ENCODE data around the gene PRSS1.

DNA sequence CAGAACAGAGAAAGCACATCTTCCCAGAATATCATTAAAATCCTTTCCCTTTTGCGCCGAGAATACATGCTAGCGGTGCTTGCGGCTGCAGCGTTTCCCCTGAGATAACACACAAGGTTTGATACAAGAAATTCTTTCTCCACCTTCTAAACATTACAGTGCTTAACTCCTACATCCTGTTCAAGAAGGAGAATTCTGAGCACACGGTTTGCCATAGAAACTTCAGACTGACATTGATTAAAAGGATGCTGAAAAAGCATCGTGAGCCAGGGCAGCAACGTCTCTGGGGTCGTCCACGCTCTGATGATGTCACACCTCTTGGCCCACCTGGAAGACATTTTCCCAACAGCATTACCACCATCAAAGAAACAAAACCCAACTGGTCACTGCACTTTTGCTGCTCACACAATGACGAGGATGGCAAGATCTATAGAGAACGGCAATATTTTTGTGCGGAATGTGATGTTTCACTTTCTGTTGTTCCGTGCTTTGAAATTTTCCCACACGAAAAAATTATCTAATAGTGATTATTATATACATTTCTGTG lies 27.0 kb upstream of the PRSS1 start:
- TF ChIP-seq, protein P1, sequence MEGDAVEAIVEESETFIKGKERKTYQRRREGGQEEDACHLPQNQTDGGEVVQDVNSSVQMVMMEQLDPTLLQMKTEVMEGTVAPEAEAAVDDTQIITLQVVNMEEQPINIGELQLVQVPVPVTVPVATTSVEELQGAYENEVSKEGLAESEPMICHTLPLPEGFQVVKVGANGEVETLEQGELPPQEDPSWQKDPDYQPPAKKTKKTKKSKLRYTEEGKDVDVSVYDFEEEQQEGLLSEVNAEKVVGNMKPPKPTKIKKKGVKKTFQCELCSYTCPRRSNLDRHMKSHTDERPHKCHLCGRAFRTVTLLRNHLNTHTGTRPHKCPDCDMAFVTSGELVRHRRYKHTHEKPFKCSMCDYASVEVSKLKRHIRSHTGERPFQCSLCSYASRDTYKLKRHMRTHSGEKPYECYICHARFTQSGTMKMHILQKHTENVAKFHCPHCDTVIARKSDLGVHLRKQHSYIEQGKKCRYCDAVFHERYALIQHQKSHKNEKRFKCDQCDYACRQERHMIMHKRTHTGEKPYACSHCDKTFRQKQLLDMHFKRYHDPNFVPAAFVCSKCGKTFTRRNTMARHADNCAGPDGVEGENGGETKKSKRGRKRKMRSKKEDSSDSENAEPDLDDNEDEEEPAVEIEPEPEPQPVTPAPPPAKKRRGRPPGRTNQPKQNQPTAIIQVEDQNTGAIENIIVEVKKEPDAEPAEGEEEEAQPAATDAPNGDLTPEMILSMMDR (IDR thresholded peaks at IDR 0.05; ENCODE audit: low read depth, low read length, poor library complexity, severe bottlenecking), result no peak
- TF ChIP-seq EZH2phosphoT487 (IDR thresholded peaks at IDR 0.05; ENCODE audit: borderline replicate concordance, low read length), result no peak

Data from DOHH2 (cell line).